Stimulated activated CD4-positive, alpha-beta T cell treated with anti-CD3 and anti-CD28 coated beads, Interleukin-15, amount 100 ng/mL, for 48 hours (primary cell): ENCODE data around the gene MZT1.

Experiments used
- DNase-seq, 2 donors: peaks; one replicate each; pipeline ENCODE4 v3.0.0-alpha.2; 2020; ENCODE audit warnings: low read depth in 2 of 2

Gene MZT1

GRCh38 chr13:72680353-72680752 is 47.1 kb downstream of the MZT1 start:
- no peak for DNase-seq

- DNase-seq, result no peak
These were observed 49.1 kb downstream of the MZT1 start for GRCh38 chr13:72678312-72678711.

DNA sequence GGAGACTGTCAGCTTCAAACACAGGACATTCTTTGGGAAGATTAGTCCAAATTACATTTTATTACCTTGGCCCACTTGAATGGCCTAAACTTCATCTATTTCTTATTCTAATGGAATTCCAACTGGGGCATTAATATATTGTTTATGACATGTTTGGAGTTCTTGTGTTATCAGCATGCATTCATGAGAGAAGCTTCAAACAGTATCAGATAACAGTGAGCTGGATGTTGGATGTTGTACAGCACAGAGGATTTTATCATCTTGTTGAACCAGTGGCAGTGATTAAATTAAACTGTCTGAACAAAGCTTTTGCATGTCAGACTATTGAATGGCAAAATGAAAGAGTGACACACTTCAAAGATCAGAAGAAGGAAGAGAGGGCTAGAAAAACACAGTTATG is 50.0 kb downstream of the MZT1 start:
- no peak for DNase-seq

- no peak for DNase-seq
These were observed 61.0 kb downstream of the MZT1 start for GRCh38 chr13:72666391-72666790.

- DNase-seq, result no peak
These were observed 64.9 kb downstream of the MZT1 start for GRCh38 chr13:72662548-72662947.
